DMS 273 (cell line): ENCODE data around the gene RBM25.
A peak's percentile ranks its signal among the peaks of the same experiment; 100 is the strongest.
"Not testable (repeated sequence)": the region's sequence is repeated elsewhere in the genome, so short reads cannot be mapped to it uniquely, and the experiment has no call there.

Source experiments
- DNase-seq: peaks from one replicate; lab custom pipeline; 2025; ENCODE audit not compliant: unreplicated experiment; lab: John Stamatoyannopoulos, UW

RBM25 gene

GRCh38 chr14:73058224-73058921 lies at the start of gene RBM25:
RBM25 (plus strand) TSS chr14:73058534; CDS start chr14:73071642, 13,108 bp downstream.
- DNase-seq, result peak; percentile 99

GRCh38 chr14:73011189-73011588 lies 47.1 kb upstream of the RBM25 start:
- not testable (repeated sequence) for DNase-seq

- DNase-seq, result no peak
Measured at GRCh38 chr14:73014105-73014504, 44.2 kb upstream of the RBM25 start.

DNA sequence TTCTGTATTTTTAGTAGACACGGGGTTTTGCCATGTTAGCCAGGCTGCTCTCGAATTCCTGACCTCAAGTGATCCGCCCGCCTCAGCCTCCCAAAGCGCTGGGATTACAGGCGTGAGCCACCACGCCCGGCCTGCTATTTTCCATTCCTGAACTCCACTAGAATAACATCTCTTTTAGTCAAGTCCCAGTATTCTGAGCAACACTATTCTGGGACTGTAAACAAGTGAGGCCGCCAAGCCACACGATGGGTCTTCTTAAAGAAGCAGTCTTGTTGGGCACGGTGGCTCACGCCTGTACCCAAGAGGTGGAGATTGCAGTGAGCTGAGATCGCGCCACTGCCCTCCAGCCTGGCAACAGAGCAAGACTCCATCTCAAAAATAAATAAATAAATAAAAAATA lies 42.8 kb upstream of the RBM25 start:
- not testable (repeated sequence) for DNase-seq

DNA sequence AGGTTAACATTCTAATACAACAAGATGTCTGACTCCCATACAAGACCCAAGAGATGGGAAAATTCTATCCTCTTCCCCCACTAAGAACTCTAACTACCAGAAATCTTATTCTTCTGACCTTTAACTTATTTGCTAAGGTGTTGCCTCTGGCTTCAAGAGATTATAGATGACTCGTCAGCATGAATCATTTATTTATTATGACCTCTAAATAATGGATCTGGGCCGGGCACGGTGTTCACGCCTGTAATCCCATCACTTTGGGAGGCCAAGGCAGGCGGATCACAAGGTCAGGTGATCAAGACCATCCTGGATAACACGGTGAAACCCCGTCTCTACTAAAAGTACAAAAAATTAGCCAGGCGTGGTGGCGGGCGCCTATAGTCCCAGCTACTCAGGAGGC lies 42.3 kb upstream of the RBM25 start:
- not testable (repeated sequence) for DNase-seq

GRCh38 chr14:73022051-73022450 lies 36.3 kb upstream of the RBM25 start:
- no peak for DNase-seq

GRCh38 chr14:73025544-73025943 lies 32.8 kb upstream of the RBM25 start:
- DNase-seq, result no peak

- DNase-seq, result no peak
Measured at GRCh38 chr14:73026243-73026844, 32.0 kb upstream of the RBM25 start.

DNA sequence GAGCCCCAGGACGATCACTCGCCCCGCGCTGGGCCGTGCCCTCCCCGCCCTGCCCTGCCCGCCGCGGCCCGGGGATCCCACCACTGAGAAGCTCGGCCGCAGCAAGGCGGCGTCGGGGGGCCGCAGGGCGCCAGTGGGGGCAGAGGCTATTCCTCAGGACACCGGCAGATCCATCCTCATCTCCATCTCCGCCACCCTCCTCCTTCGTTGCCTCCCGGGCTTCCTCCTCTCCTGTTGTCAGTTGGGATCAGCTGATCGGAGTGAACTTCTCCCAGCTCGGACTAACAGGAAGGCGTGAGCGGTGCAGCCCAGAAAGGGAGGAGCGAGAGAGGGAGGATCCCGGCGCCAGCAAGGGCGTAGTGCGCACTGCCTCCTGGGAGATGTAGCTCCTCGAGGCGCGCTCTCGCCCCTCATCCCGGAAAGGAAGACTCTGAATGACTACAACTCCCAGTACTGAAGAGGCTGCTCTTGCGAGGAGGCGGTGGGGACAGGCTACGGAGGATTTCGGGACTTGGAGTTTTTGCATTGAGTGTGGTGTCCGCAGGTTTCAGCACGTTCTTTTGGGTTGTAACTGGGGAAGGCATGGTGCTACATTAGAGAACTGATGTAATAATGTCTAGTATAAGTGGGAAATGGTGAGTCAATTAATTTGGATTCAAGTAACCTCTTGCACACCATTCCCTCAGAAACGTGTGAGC lies 31.3 kb upstream of the RBM25 start, which contains the start of gene ZFYVE1:
ZFYVE1 (minus strand) TSS at position 262 of the 698 bp plus-strand sequence. CDS start 2,598 bp downstream, outside the sequence.
- DNase-seq, result peak; percentile 99

- no peak for DNase-seq
Measured at GRCh38 chr14:73027546-73027945, 30.8 kb upstream of the RBM25 start.

- no peak for DNase-seq
Measured at GRCh38 chr14:73027984-73028383, 30.4 kb upstream of the RBM25 start.

DNA sequence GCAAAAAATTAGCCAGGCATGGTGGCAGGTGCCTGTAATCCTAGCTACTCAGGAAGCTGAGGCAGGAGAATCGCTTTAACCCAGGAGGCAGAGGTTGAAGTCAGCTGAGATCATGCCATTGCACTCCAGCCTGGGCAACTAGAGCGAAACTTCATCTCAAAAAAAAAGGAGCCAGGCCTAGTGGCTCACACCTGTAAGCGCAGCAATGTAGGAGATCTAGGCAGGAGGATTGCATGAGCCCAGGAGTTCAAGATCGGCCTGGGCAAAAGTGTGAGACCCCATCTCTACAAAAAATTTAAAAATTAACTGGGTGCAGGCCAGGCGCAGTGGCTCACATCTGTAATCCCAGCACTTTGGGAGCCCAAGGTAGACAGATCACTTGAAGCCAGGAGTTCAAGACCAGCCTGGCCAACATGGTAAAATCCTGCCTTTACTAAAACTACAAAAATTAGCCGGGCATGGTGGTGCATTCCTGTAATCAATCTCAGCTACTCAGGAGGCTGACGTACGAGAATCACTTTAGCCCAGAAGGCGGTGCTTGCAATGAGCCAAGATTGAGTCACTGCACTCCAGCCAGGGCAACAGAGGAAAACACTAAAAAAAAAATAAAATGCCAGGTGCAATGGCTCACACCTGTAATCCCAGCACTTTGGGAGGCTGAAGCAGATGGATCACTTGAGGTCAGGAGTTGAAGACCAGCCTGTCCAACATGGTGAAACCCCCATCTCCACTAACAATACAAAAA lies 21.5 kb upstream of the RBM25 start:
- not testable (repeated sequence) for DNase-seq

DNA sequence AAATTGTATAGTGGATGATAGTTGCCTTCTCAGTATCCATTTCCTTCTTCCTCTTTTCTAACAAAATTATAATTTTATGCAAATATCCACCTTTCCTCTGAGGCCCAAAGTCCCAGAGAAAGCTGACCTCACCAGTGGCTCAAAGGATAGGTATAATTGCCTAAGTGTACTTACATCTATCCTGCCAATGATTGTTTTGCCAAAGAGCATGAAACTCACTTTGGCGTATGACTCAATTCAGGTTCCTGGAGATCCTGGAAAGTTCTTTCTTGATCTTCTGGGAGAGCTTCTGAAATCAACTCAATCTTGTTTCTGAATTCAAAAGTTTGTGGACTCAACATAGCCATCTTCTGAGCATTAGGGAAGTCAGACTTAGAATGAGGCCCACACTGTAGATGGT lies 10.5 kb upstream of the RBM25 start:
- DNase-seq, result no peak

DNA sequence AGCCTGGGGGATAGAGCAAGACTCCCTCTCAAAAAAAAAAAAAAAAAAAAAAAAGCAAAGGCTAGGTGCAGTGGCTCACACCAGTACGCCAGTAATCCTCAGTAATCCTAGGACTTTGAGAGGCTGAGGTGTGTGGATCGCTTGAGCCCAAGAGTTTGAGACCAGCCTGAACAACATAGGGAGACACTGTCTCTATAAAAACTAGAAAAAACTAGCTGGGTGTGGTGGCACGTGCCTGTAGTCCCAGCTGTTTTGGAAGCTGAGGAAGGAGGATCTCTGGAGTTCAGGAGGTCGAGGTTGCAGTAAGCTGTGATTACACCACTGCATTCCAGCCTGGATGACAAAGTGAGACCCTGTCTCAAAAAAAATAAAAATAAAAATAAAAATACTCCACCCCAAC lies 8.9 kb upstream of the RBM25 start:
- no peak for DNase-seq

GRCh38 chr14:73055251-73055650 lies 3.1 kb upstream of the RBM25 start:
- no peak for DNase-seq

DNA sequence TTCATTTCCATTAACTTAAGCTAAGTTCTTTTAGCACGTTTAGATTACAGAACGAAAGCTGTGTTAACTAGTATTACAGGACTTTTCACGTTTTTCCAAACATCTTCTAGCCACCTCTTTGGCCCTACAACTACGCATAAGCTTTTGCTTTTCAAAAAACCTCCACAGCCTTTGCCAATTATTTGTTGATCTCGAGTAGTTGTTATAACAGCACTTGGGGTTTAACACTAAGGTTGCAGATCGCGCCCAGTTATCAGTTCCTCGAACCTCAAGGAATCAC lies 450 bp upstream of the RBM25 start:
- no peak for DNase-seq

- peak; percentile 73 for DNase-seq
Measured at GRCh38 chr14:73058922-73059673, 764 bp downstream of the RBM25 start.

DNA sequence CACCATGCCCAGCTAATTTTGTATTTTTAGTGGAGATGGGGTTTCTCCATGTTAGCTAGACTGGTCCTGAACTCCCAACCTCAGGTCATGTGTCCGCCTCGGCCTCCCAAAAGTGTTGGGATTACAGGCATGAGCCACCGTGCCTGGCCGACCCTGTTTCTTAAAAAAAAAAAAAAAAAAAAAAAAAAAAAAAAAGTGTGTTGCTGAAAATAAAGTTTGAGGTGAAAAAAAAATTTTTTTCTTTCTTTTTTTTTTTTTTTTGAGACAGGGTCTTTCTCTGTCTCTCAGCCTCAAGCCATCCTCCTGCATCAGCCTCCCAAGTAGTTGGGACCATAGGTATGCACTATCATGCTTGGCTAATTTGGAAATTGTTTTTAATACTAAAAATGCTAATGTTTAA lies 11.3 kb downstream of the RBM25 start:
- DNase-seq, result no peak

- DNase-seq, result no peak
Measured at GRCh38 chr14:73091044-73091443, 32.7 kb downstream of the RBM25 start.

- DNase-seq, result no peak
Measured at GRCh38 chr14:73097421-73097820, 39.1 kb downstream of the RBM25 start.

DNA sequence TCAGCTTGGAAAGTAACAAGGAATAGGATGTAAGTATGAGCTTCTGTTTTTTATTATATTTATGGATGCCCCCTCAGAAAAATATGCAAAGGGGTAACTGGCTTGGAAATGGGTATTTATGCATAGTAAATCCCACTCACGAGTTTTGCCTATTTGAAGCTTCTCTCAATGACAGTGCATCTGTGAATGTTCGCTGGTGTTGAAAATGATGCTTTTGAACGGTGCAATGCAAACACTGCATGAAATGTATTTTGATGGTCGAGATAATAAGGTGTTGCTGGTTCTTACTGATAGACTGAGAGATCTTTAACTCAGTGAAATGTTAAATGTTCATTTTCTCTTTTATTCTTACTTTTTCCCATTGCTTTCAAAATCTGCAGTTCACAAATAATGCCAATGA lies 42.0 kb downstream of the RBM25 start:
- DNase-seq, result no peak
